Neural cell (in vitro differentiated cells): ENCODE results near the gene MOV10L1. TPM values are rescaled to one million over a fixed set of nuclear protein-coding genes. Genes with fewer than 3 reads are reported as not detected.

Experiments used
- H2AFZ ChIP-seq: fragments of 200-600, 300-800 bp; sonication (generic), shearing (Covaris generic); 2 replicates; pipeline ENCODE4 v1.6.0; 2014; ENCODE audit warnings: low read depth, mild to moderate bottlenecking, antibody characterized with exemption, low read length, moderate library complexity
- H3F3A ChIP-seq: fragments of 200-600 bp; shearing (Covaris generic); 2 replicates; pipeline ENCODE4 v1.6.1; 2016; ENCODE audit warnings: mild to moderate bottlenecking, moderate library complexity, mixed read lengths, antibody characterized with exemption, low read length; ENCODE audit not compliant: insufficient read depth, poor library complexity, severe bottlenecking
- H3K27ac ChIP-seq: fragments of 200-600, 300-800 bp; sonication (generic), shearing (Covaris generic); 2 replicates; pipeline ENCODE4 v1.5.1; 2014; ENCODE audit warnings: mild to moderate bottlenecking, low read length, moderate library complexity
- H3K27me3 ChIP-seq: fragments of 300-800, 200-600 bp; sonication (generic), shearing (Covaris generic); 2 replicates; pipeline ENCODE4 v1.6.0; 2014; ENCODE audit warnings: mild to moderate bottlenecking, low read depth, low read length, moderate library complexity; ENCODE audit not compliant: insufficient read depth
- H3K36me3 ChIP-seq: fragments of 300-800, 200-600 bp; sonication (generic), shearing (Covaris generic); 2 replicates; pipeline ENCODE4 v1.5.1; 2014; ENCODE audit warnings: mild to moderate bottlenecking, antibody characterized with exemption, low read length, moderate library complexity; ENCODE audit not compliant: insufficient read depth
- H3K4me2 ChIP-seq: fragments of 300-800, 200-600 bp; sonication (generic), shearing (Covaris generic); 2 replicates; pipeline ENCODE4 v1.6.0; 2014; ENCODE audit warnings: mild to moderate bottlenecking, low read length
- H3K4me3 ChIP-seq: fragments of 300-800, 200-600 bp; sonication (generic), shearing (Covaris generic); 2 replicates; pipeline ENCODE4 v1.5.1; 2014; ENCODE audit warnings: mild to moderate bottlenecking, low read length, moderate library complexity
- H3K79me2 ChIP-seq: fragments of 200-600 bp; shearing (Covaris generic); replicated peaks from 2 replicates; pipeline ENCODE4 v1.6.0; 2014; ENCODE audit warnings: mild to moderate bottlenecking, low read length, moderate library complexity; ENCODE audit not compliant: insufficient read depth
- H3K9ac ChIP-seq: fragments of 300-800, 200-600 bp; sonication (generic), shearing (Covaris generic); 2 replicates; pipeline ENCODE4 v1.6.1; 2016; ENCODE audit warnings: mild to moderate bottlenecking, low read length, mixed read lengths
- H3K9me2 ChIP-seq: fragments of 200-600 bp; shearing (Covaris generic); 2 replicates; pipeline ENCODE4 v1.6.1; 2016; ENCODE audit warnings: mild to moderate bottlenecking, low read length, mixed read lengths; ENCODE audit not compliant: insufficient read depth
- H3K9me3 ChIP-seq: fragments of 200-600, 300-800 bp; sonication (generic), shearing (Covaris generic); 2 replicates; pipeline ENCODE4 v1.6.1; 2016; ENCODE audit warnings: mild to moderate bottlenecking, mixed run types, low read length, moderate library complexity, mixed read lengths
- H4K20me1 ChIP-seq: fragments of 200-600 bp; shearing (Covaris generic); 2 replicates; pipeline ENCODE4 v1.6.1; 2016; ENCODE audit warnings: mild to moderate bottlenecking, mixed run types; ENCODE audit not compliant: insufficient read depth
- CTCF ChIP-seq: fragments of 450-650 bp; IDR thresholded peaks from 2 replicates; pipeline ENCODE4 v1.5.1; 2014; ENCODE audit warnings: antibody characterized with exemption, mild to moderate bottlenecking, moderate library complexity; ENCODE audit not compliant: poor library complexity, severe bottlenecking
- EP300 ChIP-seq: fragments of 450-650 bp; conservative IDR thresholded peaks from 2 replicates; pipeline ENCODE4 v1.6.1; 2014; ENCODE audit warnings: antibody characterized with exemption, mild to moderate bottlenecking, moderate library complexity; ENCODE audit not compliant: poor library complexity, severe bottlenecking
- EZH2 ChIP-seq: fragments of 200-600, 300-800 bp; shearing (Covaris generic), sonication (generic); IDR thresholded peaks from 2 replicates; pipeline ENCODE4 v1.6.1; 2014; ENCODE audit warnings: antibody characterized with exemption, low read length, borderline replicate concordance, mild to moderate bottlenecking; ENCODE audit not compliant: insufficient read depth, poor library complexity, severe bottlenecking
- MXI1 ChIP-seq: fragments of 450-650 bp; conservative IDR thresholded peaks from 2 replicates; pipeline ENCODE4 v1.6.1; 2014; ENCODE audit warnings: antibody characterized with exemption, mild to moderate bottlenecking; ENCODE audit not compliant: poor library complexity, severe bottlenecking
- POLR2AphosphoS5 ChIP-seq: IDR thresholded peaks from 2 replicates; pipeline ENCODE4 v1.6.1; 2012
- RAD21 ChIP-seq: fragments of 450-650 bp; conservative IDR thresholded peaks from 2 replicates; pipeline ENCODE4 v1.6.1; 2014; ENCODE audit warnings: antibody characterized with exemption, mild to moderate bottlenecking, moderate library complexity
- SMC3 ChIP-seq: fragments of 450-650 bp; conservative IDR thresholded peaks from 2 replicates; pipeline ENCODE4 v1.6.1; 2014; ENCODE audit warnings: antibody characterized with exemption, mild to moderate bottlenecking, moderate library complexity; ENCODE audit not compliant: poor library complexity
- TAF1 ChIP-seq: IDR thresholded peaks from 2 replicates; pipeline ENCODE4 v1.6.1; 2012; ENCODE audit warnings: low read depth
- polyA plus RNA-seq: library from polyadenylated mRNA; depleted of rRNA; stranded (reverse); fragments of >200 nt; gene quantifications from 2 replicates; pipeline ENCODE4 v1.2.3, GENCODE V29; 2014
- TF ChIP-seq, protein P1 (sequence below): IDR thresholded peaks from 2 replicates; pipeline ENCODE4 v1.6.1; 2012; ENCODE audit warnings: borderline replicate concordance

Gene MOV10L1
- polyA plus RNA-seq, 1 donor from 2014 or later, result not detected

- Histone ChIP-seq H3K27me3 (no peaks in the 10 kb centered on the region), H3K36me3 (peaks cover 11% of the 10 kb centered on the region), H2AFZ (no peak overlapping the region), H3K9me2 (no peaks in the 10 kb centered on the region), H4K20me1 (peaks cover 3% of the 10 kb centered on the region), H3K27ac (no peak overlapping the region), H3K4me3 (no peak overlapping the region), H3K9me3 (no peaks in the 10 kb centered on the region), H3K4me2 (no peak overlapping the region), H3K9ac (no peak overlapping the region), H3K79me2 (peaks cover 20% of the 10 kb centered on the region), H3F3A (no peaks in the 10 kb centered on the region)
- TF ChIP-seq POLR2AphosphoS5 (no peak), EZH2 (no peak), SMC3 (no peak), EP300 (no peak), MXI1 (no peak), RAD21 (no peak), TAF1 (no peak), CTCF (no peak)
- TF ChIP-seq, protein P1, sequence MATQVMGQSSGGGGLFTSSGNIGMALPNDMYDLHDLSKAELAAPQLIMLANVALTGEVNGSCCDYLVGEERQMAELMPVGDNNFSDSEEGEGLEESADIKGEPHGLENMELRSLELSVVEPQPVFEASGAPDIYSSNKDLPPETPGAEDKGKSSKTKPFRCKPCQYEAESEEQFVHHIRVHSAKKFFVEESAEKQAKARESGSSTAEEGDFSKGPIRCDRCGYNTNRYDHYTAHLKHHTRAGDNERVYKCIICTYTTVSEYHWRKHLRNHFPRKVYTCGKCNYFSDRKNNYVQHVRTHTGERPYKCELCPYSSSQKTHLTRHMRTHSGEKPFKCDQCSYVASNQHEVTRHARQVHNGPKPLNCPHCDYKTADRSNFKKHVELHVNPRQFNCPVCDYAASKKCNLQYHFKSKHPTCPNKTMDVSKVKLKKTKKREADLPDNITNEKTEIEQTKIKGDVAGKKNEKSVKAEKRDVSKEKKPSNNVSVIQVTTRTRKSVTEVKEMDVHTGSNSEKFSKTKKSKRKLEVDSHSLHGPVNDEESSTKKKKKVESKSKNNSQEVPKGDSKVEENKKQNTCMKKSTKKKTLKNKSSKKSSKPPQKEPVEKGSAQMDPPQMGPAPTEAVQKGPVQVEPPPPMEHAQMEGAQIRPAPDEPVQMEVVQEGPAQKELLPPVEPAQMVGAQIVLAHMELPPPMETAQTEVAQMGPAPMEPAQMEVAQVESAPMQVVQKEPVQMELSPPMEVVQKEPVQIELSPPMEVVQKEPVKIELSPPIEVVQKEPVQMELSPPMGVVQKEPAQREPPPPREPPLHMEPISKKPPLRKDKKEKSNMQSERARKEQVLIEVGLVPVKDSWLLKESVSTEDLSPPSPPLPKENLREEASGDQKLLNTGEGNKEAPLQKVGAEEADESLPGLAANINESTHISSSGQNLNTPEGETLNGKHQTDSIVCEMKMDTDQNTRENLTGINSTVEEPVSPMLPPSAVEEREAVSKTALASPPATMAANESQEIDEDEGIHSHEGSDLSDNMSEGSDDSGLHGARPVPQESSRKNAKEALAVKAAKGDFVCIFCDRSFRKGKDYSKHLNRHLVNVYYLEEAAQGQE, result no peak
These were observed 116.2 kb downstream of the MOV10L1 start for GRCh38 chr22:50205781-50206569.

DNA sequence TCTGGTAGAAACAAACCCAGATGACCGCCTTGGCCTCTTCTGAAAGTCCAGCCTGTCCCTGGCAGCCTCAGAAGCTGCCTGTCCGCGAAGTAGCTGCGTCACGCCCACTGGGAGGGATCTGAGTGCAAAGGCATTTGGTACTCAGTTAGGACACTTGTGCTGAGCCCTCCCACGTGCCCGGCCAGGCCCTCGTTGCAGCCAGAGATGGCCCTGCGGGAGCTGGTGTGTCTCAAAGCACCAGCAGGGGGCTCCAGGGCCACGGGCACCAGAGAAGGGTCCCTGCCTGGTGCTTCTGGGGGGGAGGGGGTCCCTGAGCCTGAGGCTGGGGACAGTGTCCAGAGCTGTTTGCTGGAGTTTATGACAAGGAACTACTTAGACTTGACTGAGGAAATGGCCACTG lies 116.8 kb downstream of the MOV10L1 start:
- no peaks in the 10 kb centered on the region for H3K9me2 ChIP-seq
- peaks cover 20% of the 10 kb centered on the region for H3K79me2 ChIP-seq

More for the DNA sequence above, 116.8 kb downstream of the MOV10L1 start:
- Histone ChIP-seq H4K20me1 (peaks cover 3% of the 10 kb centered on the region), H3K27ac (no peak overlapping the region), H2AFZ (no peak overlapping the region), H3K4me2 (no peak overlapping the region), H3K27me3 (no peaks in the 10 kb centered on the region), H3K9me3 (no peaks in the 10 kb centered on the region), H3K4me3 (no peak overlapping the region), H3K9ac (no peak overlapping the region), H3K36me3 (peaks cover 11% of the 10 kb centered on the region), H3F3A (no peaks in the 10 kb centered on the region)
- no peak for TF ChIP-seq MXI1
- TF ChIP-seq, protein P1, result no peak
- TF ChIP-seq SMC3, result no peak
